ENCODE data around the gene INSM1.

DNA sequence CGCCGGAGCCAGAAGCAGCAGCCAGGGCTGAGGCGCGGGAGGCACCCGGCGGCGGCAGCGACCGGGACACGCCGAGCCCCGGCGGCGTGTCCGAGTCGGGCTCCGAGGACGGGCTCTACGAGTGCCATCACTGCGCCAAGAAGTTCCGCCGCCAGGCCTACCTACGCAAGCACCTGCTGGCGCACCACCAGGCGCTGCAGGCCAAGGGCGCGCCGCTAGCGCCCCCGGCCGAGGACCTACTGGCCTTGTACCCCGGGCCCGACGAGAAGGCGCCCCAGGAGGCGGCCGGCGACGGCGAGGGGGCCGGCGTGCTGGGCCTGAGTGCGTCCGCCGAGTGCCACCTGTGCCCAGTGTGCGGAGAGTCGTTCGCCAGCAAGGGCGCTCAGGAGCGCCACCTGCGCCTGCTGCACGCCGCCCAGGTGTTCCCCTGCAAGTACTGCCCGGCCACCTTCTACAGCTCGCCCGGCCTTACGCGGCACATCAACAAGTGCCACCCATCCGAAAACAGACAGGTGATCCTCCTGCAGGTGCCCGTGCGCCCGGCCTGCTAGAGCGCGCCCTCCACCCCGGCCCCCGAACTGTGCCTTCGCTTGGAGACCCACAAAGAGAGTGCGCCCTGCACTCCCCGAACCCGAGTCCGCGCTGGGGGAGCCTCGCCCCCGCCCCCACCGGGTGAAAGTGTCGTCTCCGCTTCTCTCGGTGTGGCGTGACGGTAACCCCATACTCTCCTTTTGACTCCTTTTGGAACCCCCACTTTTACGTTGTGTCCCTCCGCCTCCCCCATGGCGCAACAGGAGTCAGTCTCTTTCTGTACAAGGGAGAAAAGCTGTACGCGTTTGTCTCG lies 1.6 kb downstream of the INSM1 start:
- TF ChIP-seq, protein P1, sequence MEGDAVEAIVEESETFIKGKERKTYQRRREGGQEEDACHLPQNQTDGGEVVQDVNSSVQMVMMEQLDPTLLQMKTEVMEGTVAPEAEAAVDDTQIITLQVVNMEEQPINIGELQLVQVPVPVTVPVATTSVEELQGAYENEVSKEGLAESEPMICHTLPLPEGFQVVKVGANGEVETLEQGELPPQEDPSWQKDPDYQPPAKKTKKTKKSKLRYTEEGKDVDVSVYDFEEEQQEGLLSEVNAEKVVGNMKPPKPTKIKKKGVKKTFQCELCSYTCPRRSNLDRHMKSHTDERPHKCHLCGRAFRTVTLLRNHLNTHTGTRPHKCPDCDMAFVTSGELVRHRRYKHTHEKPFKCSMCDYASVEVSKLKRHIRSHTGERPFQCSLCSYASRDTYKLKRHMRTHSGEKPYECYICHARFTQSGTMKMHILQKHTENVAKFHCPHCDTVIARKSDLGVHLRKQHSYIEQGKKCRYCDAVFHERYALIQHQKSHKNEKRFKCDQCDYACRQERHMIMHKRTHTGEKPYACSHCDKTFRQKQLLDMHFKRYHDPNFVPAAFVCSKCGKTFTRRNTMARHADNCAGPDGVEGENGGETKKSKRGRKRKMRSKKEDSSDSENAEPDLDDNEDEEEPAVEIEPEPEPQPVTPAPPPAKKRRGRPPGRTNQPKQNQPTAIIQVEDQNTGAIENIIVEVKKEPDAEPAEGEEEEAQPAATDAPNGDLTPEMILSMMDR (IDR thresholded peaks at IDR 0.05 in 2 of 3, conservative IDR thresholded peaks at IDR 0.05 in 1 of 3; ENCODE audit: borderline replicate concordance in 1 of 3, insufficient read depth in 1 of 3, low read depth in 2 of 3, low read length in 2 of 3): no peak
- TF ChIP-seq POLR2AphosphoS5 (IDR thresholded peaks at IDR 0.05; ENCODE audit: low read depth, low read length) (no peak), SIN3A (IDR thresholded peaks at IDR 0.05; ENCODE audit: low read depth) (no peak), RAD21 (IDR thresholded peaks at IDR 0.05; ENCODE audit: low read depth) (no peak), JUND (IDR thresholded peaks at IDR 0.05) (no peak)
